HCT116 (cell line): ENCODE measurements around the gene PPP1R12C. TPM values are rescaled to one million over a fixed set of nuclear protein-coding genes. Genes with fewer than 3 reads are reported as not detected.
"Not testable (repeated sequence)": the region's sequence is repeated elsewhere in the genome, so short reads cannot be mapped to it uniquely, and the experiment has no call there.

ENCODE experiments used
- ATAC-seq: fragments of 200-7000 bp; cut with Tn5 transposase; 2 replicates; pipeline ENCODE4 v1.9.1; 2020; ENCODE audit warnings: mild to moderate bottlenecking, moderate library complexity
- BruUV-seq: library from RNA; stranded (reverse); fragments of 400-500 nt; replicated peaks from 2 replicates; lab custom pipeline; 2021; lab: Mats Ljungman, UMichigan
- CTCF ChIA-PET: fragments of 300-600 bp; sonication (Branson Sonifier 250); formaldehyde crosslinking; loops from one replicate; lab custom pipeline; 2021; ENCODE audit warnings: antibody characterized with exemption; lab: Charles Lee
- POLR2A ChIA-PET: fragments of 300-600, 350-600 bp; sonication (Branson Sonifier 250); formaldehyde crosslinking; loops from one replicate; lab custom pipeline; 2021; ENCODE audit warnings: antibody characterized with exemption; lab: Charles Lee
- RAD21 ChIA-PET, 2 experiments: fragments of 300-600 bp; sonication (Branson Sonifier 250); formaldehyde crosslinking; loops; one replicate each; lab custom pipeline; 2023; ENCODE audit warnings: low total read pairs in 2 of 2; ENCODE audit not compliant: uncharacterized antibody in 2 of 2, unreplicated experiment in 2 of 2, low non-redundant PET in 1 of 2; lab: Charles Lee
- DNase-seq: peaks from one replicate; pipeline ENCODE4 v3.0.0-alpha.2; 2010; ENCODE audit warnings: low read depth, low spot score
- H2AFZ ChIP-seq: fragments of 200-600 bp; shearing (Covaris generic), sonication (generic); 2 replicates; pipeline ENCODE4 v1.6.1; 2017; ENCODE audit warnings: low read depth, mixed run types, mixed read lengths, antibody characterized with exemption, low read length; ENCODE audit not compliant: poor library complexity, severe bottlenecking
- H3K27ac ChIP-seq: 2 replicates; pipeline ENCODE4 v1.5.1; 2012; ENCODE audit warnings: low read depth, low read length
- H3K27me3 ChIP-seq: fragments of 200-600 bp; sonication (generic); 2 replicates; pipeline ENCODE4 v1.6.1; 2016; ENCODE audit warnings: mixed run types, low read length, mixed read lengths; ENCODE audit not compliant: insufficient read depth
- H3K36me3 ChIP-seq, 2 experiments: fragments of 200-500 bp in 1 of 2; fragments of 200-600 bp in 1 of 2; sonication (Bioruptor generic) in 1 of 2; sonication (generic) in 1 of 2; 2 replicates each; pipeline versions ENCODE4 v1.5.1 to v1.6.1; 2014 to 2016; ENCODE audit warnings: low read length in 2 of 2, inconsistent platforms in 1 of 2, mixed read lengths in 1 of 2, mixed run types in 1 of 2; ENCODE audit not compliant: insufficient read depth in 2 of 2, control insufficient read depth in 1 of 2
- H3K4me1 ChIP-seq, 2 experiments: fragments of 200-600 bp in 1 of 2; sonication (generic) in 1 of 2; 2 replicates each; pipeline versions ENCODE4 v1.5.1 to v1.6.1; 2012 to 2017; ENCODE audit warnings: low read length in 2 of 2, inconsistent platforms in 1 of 2, mild to moderate bottlenecking in 1 of 2, mixed read lengths in 1 of 2, mixed run types in 1 of 2, moderate library complexity in 1 of 2; ENCODE audit not compliant: insufficient read depth in 2 of 2, control insufficient read depth in 1 of 2
- H3K4me2 ChIP-seq: fragments of 200-600 bp; sonication (generic); 2 replicates; pipeline ENCODE4 v1.6.1; 2017; ENCODE audit warnings: mixed run types, low read length, mixed read lengths
- H3K4me3 ChIP-seq, 2 experiments: fragments of 200-600 bp in 1 of 2; sonication (generic) in 1 of 2; replicated peaks in 1 of 2; 2 replicates each; pipeline ENCODE4 v1.5.1; 2011 to 2016; ENCODE audit warnings: low read length in 2 of 2, control low read depth in 1 of 2, low read depth in 1 of 2, mild to moderate bottlenecking in 1 of 2, mixed read lengths in 1 of 2, mixed run types in 1 of 2
- H3K79me2 ChIP-seq: fragments of 200-600 bp; sonication (generic); 2 replicates; pipeline ENCODE4 v1.6.1; 2017; ENCODE audit warnings: mild to moderate bottlenecking, mixed run types, low read length, moderate library complexity, mixed read lengths; ENCODE audit not compliant: insufficient read depth
- H3K9ac ChIP-seq: fragments of 200-600 bp; sonication (generic); 2 replicates; pipeline ENCODE4 v1.6.1; 2016; ENCODE audit warnings: low read length, mixed read lengths
- H3K9me2 ChIP-seq: fragments of 200-600 bp; sonication (generic), shearing (Covaris generic); 2 replicates; pipeline ENCODE4 v1.6.1; 2017; ENCODE audit warnings: mixed run types, mild to moderate bottlenecking, moderate library complexity; ENCODE audit not compliant: insufficient read depth
- H3K9me3 ChIP-seq, 2 experiments: fragments of 200-500 bp in 1 of 2; fragments of 200-600 bp in 1 of 2; sonication (Bioruptor generic) in 1 of 2; sonication (generic) in 1 of 2; 2 replicates each; pipeline ENCODE4 v1.6.1; 2014 to 2017; ENCODE audit warnings: low read length in 2 of 2, mixed read lengths in 2 of 2, inconsistent platforms in 1 of 2, low read depth in 1 of 2, mild to moderate bottlenecking in 1 of 2, mixed run types in 1 of 2, moderate library complexity in 1 of 2; ENCODE audit not compliant: control insufficient read depth in 1 of 2, insufficient read depth in 1 of 2
- H4K20me1 ChIP-seq: fragments of 200-600 bp; sonication (generic), shearing (Covaris generic); 2 replicates; pipeline ENCODE4 v1.6.1; 2017; ENCODE audit warnings: mixed run types, mild to moderate bottlenecking, moderate library complexity; ENCODE audit not compliant: insufficient read depth
- CTCF ChIP-seq, 3 experiments: fragments of 200-600 bp in 1 of 3; sonication (generic) in 1 of 3; IDR thresholded peaks in 2 of 3; conservative IDR thresholded peaks in 1 of 3; 2 replicates each; pipeline ENCODE4 v1.5.1; 2012 to 2017; ENCODE audit warnings: low read depth in 2 of 3, low read length in 2 of 3, antibody characterized with exemption in 1 of 3, borderline replicate concordance in 1 of 3, control low read depth in 1 of 3, mild to moderate bottlenecking in 1 of 3, mixed read lengths in 1 of 3, mixed run types in 1 of 3, moderate library complexity in 1 of 3; ENCODE audit not compliant: insufficient read depth in 1 of 3
- EGR1 ChIP-seq: IDR thresholded peaks from 2 replicates; pipeline ENCODE4 v1.6.1; 2012; ENCODE audit warnings: low read depth
- EZH2 ChIP-seq: fragments of 200-600 bp; sonication (generic); IDR thresholded peaks from 2 replicates; pipeline ENCODE4 v1.6.1; 2017; ENCODE audit warnings: antibody characterized with exemption, mixed run types
- JUND ChIP-seq: IDR thresholded peaks from 2 replicates; pipeline ENCODE4 v1.6.1; 2012
- MAX ChIP-seq: IDR thresholded peaks from 2 replicates; pipeline ENCODE4 v1.6.1; 2012
- POLR2A ChIP-seq: IDR thresholded peaks from 2 replicates; pipeline ENCODE4 v1.7.0; 2011; ENCODE audit warnings: borderline replicate concordance; ENCODE audit not compliant: insufficient read depth, insufficient read length; ENCODE audit errors: extremely low read depth
- SRF ChIP-seq: IDR thresholded peaks from 2 replicates; pipeline ENCODE4 v1.6.1; 2012; ENCODE audit warnings: low read depth
- TCF7L2 ChIP-seq: IDR thresholded peaks from 2 replicates; pipeline ENCODE4 v1.7.0; 2011; ENCODE audit warnings: borderline replicate concordance, inconsistent platforms; ENCODE audit not compliant: insufficient read depth, insufficient read length; ENCODE audit errors: extremely low read depth
- ZNF274 ChIP-seq: fragments of 200-500 bp; sonication (Bioruptor generic); IDR thresholded peaks from 2 replicates; pipeline ENCODE4 v1.6.1; 2014; ENCODE audit warnings: mild to moderate bottlenecking, low read depth, low read length, inconsistent platforms
- intact Hi-C: fragments of 100-400 bp; cut with micrococcal nuclease; formaldehyde crosslinking; loops from 2 replicates; pipeline ENCODE4 v1.10.0; 2022
- total RNA-seq: library from RNA; stranded (reverse); gene quantifications from one replicate; pipeline ENCODE4 v1.2.1, GENCODE V29; 2021; ENCODE audit not compliant: unreplicated experiment

The PPP1R12C gene
- total RNA-seq, 1 experiment from 2014 or later = 83.2 TPM

GRCh38 chr19:55109527-55110291 lies 7.7 kb downstream of the PPP1R12C start:
- peaks cover 0 to 3% of the 10 kb centered on the region in 2 experiments; a peak in 1 of 4 replicates for H3K4me1 ChIP-seq
- intact Hi-C loops = no loop called here
- H3K36me3 ChIP-seq = peaks cover 4 to 5% of the 10 kb centered on the region in 2 experiments; a peak in 1 of 4 replicates
- no TSS peak for BruUV-seq
- ChIA-PET RAD21 (no interaction called here), POLR2A (no interaction called here), CTCF (no interaction called here)
- peak; percentile 33; the same call in 1 of the 2 replicates for ATAC-seq
- H3K27ac ChIP-seq = no peak overlapping the region
- H2AFZ ChIP-seq = no peak overlapping the region
- peaks cover 3% of the 10 kb centered on the region; the same call in 1 of the 2 replicates for H4K20me1 ChIP-seq
- no peaks in the 10 kb centered on the region for H3K27me3 ChIP-seq
- H3K4me2 ChIP-seq = no peak overlapping the region
- H3K4me3 ChIP-seq = no peak overlapping the region
- no peaks in the 10 kb centered on the region for H3K9me2 ChIP-seq
- no peak for DNase-seq
- H3K9ac ChIP-seq = no peak overlapping the region
- TF ChIP-seq ZNF274 = no peak
- no peak for TF ChIP-seq MAX
- TF ChIP-seq CTCF (IDR thresholded peaks at IDR 0.05 in 2 of 3, conservative IDR thresholded peaks at IDR 0.05 in 1 of 3; ENCODE audit: borderline replicate concordance in 1 of 3, insufficient read depth in 1 of 3, low read depth in 2 of 3, low read length in 2 of 3) = no peak
- no peak for TF ChIP-seq EGR1
- no peak for TF ChIP-seq POLR2A
- no peak for TF ChIP-seq JUND
- no peak for TF ChIP-seq SRF
- TF ChIP-seq TCF7L2 = no peak
- TF ChIP-seq EZH2 = no peak
- no peaks in the 10 kb centered on the region for H3K9me3 ChIP-seq
- H3K79me2 ChIP-seq = peaks cover 38% of the 10 kb centered on the region

DNA sequence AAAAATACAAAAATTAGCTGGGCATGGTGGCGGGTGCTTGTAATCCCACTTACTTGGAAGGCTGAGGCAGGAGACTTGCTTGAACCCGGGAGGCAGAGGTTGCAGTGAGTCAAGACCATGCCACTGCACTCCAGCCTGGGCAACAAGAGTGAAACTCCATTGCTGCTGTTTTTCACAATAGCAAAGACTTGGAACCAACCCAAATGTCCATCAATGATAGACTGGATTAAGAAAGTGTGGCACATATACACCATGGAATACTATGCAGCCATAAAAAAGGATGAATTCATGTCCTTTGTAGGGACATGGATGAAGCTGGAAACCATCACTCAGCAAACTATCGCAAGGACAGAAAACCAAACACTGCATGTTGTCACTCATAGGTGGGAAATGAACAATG lies 10.2 kb downstream of the PPP1R12C start:
- H3K4me3 ChIP-seq, DNase-seq, H3K27me3 ChIP-seq, H3K9me2 ChIP-seq, H4K20me1 ChIP-seq, H3K4me1 ChIP-seq, BruUV-seq, H3K9ac ChIP-seq, H3K27ac ChIP-seq, H2AFZ ChIP-seq, POLR2A ChIA-PET, intact Hi-C loops, ATAC-seq, H3K4me2 ChIP-seq, CTCF ChIA-PET, H3K9me3 ChIP-seq, RAD21 ChIA-PET: not testable (repeated sequence)
- peaks cover 4 to 14% of the 10 kb centered on the region in 2 experiments; a peak in 2 of 4 replicates for H3K36me3 ChIP-seq
- H3K79me2 ChIP-seq = peaks cover 14% of the 10 kb centered on the region; the same call in 1 of the 2 replicates
